Neural progenitor cell (in vitro differentiated cells): Measurements from ENCODE around the gene IYD.

ENCODE experiments used
- CTCF ChIP-seq: fragments of 200-600 bp; sonication (generic); IDR thresholded peaks from 2 replicates; pipeline ENCODE4 v1.5.1; 2017; ENCODE audit warnings: antibody characterized with exemption, mild to moderate bottlenecking
- EZH2 ChIP-seq: fragments of 200-600 bp; sonication (generic); IDR thresholded peaks from 2 replicates; pipeline ENCODE4 v1.6.1; 2017; ENCODE audit warnings: antibody characterized with exemption, mild to moderate bottlenecking, moderate library complexity
- EZH2phosphoT487 ChIP-seq: fragments of 200-600 bp; sonication (generic); IDR thresholded peaks from 2 replicates; pipeline ENCODE4 v1.6.1; 2017; ENCODE audit warnings: antibody characterized with exemption

- no peak for TF ChIP-seq CTCF
- TF ChIP-seq EZH2phosphoT487 = no peak
- TF ChIP-seq EZH2 = no peak
Measured at GRCh38 chr6:150328744-150329405, 39.9 kb upstream of the IYD start.
